Measurements from ENCODE around the gene ECHS1.
"Not testable (repeated sequence)": the region's sequence is repeated elsewhere in the genome, so short reads cannot be mapped to it uniquely, and the experiment has no call there.

ECHS1 gene

GRCh38 chr10:133378251-133379096 lies 5.3 kb upstream of the ECHS1 start:
- peak in 1 of 2 donors; percentile 41 for DNase-seq (ENCODE audit: low read depth in 2 of 2)

DNA sequence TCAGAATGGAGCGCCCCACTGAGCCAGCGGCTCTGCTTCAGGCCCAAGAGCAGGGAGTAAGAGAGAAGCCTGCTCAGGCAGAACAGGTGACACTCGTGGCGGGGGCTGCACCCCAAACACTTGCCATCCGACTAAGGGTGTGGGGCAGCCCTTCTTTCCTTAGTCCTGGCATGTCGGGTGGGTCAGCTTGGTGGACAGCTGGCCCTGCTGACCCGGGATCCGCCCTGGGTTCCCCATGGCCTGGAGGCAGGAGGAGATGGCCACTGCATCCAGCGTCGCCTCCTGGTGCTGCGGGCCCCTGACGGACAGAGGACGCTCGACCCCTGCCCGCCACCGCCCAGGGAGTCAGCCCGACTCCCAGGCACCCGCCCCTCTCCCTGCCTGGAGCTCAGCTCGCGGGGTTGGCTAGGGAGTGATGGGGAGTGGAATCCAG lies 4.7 kb upstream of the ECHS1 start:
- DNase-seq (ENCODE audit: low read depth in 2 of 2) = no peak

DNA sequence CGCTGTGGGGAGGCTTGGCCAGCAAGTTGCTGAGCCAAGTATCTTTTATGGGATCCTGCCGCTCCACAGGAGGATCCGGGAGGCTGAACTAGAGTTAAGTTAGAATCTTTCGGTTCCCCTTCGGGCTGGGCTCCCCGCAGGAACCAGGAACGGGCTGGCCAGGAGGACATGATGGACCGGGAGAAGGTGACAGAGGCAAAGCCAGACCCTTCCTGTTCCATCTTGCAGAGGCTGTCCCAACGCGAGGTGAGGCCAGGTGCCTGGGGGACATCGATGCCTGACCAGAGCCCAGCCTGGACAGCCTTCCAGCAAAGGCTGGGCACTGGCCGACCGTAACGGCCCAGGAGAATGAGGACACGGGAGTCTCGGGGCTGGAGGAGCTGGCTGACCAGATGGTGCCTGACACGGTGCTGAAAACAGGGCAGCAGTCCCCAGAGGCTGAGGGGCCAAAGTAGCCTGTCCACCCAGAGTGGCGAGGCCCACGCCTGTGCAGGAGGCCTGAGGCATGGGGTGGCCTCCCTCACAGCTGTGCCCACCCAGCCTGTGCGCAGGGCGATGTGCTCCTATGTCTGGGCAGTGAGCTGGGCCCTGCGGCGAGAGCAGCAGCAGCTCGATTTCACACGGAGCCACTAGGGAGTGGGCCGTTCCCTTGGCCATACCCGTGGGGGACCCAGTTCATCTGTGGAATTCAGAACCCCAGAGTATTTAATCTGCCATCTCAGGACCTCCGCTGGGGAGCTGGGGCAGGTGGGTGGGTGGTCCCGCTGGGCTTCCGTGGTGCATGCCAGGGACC lies 4.1 kb upstream of the ECHS1 start:
- no peak for DNase-seq (ENCODE audit: low read depth in 2 of 2)

- not testable (repeated sequence) for DNase-seq (ENCODE audit: low read depth in 2 of 2)
Observed at GRCh38 chr10:133376183-133376582, 3.0 kb upstream of the ECHS1 start.

GRCh38 chr10:133375357-133376115 lies 2.4 kb upstream of the ECHS1 start:
- no peak for DNase-seq (ENCODE audit: low read depth in 2 of 2)

- no peak for DNase-seq (ENCODE audit: low read depth in 2 of 2)
Observed at GRCh38 chr10:133372507-133372906, 647 bp downstream of the ECHS1 start.

DNA sequence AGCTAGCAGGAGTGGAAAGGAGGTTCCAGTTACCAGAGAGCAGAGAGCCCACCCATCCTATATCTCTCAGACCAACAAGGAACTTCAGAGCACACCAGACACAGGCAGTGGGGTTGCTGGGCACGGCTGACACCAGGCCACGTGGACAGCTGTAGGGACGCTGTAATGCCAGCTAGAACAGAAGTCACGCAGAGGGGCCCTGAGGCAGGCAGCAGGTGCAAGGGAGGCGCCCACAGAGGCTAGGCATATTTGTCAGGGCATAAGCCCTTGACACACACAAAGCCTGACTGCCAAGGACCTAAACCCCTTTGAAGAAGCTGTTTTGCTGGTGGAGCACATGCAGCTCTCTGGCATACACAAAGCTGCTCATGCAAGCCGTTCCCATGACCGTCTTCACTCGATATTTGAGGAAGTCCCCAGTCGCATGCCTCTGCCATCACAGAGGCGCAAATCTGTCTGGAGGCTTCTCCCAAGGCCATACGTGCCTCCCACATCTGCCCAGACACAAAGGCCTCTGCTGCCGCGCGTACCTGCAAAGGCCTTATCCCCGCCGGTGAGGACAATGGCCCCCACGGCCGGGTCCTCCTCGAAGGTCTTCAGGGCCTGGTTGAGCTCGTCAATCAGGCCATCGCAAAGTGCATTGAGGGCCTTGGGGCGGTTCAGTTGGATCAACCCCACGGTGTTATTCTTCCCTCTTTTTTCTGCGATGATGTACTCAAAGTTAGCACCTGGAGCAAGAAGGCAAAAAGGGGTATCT lies 2.9 kb downstream of the ECHS1 start:
- no peak for DNase-seq (ENCODE audit: low read depth in 2 of 2)

- no peak for DNase-seq (ENCODE audit: low read depth in 2 of 2)
Observed at GRCh38 chr10:133368153-133368552, 5.0 kb downstream of the ECHS1 start.

DNA sequence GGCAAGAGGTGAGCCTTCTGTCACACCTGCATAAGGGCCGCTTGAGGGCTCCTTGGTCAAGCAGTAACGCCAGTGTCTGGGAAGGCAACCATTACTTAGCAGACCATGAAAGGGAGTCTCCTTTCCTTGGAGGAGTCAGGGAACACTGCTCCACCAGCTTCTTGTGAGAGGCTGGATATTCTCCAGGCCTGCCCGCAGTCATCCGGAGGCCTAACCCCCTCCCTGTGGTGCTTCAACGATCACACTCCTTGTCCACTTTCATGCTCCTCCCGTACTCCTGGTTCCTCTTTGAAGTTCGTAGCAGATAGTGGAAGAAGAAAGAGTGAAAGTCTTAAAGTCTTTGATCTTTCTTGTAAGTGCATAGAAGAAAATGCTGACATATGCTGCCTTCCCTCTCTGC lies 5.7 kb downstream of the ECHS1 start:
- DNase-seq (ENCODE audit: low read depth in 2 of 2) = not testable (repeated sequence)

DNA sequence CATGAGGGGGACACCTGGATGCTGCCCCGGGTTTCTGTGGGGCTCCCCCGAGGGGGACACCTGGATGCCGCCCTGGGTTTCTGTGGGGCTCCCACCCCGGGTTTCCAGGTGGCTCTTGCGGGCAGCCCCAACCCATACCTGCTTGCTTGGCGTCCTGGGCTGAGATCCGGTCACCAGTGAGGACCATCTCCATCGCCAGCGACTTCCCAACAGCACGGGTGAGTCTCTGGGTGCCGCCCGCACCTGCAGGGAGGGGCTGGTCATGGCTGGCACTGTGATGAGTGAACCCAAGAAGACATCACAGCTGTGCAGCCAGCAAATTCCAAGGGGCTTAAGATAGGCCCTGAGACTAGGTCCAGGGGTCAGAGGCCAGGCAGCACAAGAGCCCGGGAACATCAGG lies 6.4 kb downstream of the ECHS1 start:
- no peak for DNase-seq (ENCODE audit: low read depth in 2 of 2)

DNA sequence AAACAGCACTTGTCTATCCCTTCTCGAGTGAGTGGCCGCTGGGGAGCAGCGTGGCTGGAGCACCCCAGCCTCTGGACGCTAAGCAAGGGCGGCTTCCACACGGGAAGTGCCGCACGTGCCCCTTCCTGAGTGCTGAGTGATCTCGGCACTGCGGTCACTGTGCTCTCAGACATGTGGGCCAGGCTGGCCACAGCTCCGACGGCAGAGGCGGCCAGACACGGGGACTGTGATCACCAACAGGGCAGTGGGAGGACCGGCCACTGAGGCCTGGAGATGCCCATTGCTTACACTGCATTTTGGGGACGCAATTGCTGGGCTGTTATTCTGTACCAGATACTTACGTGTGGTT lies 7.0 kb downstream of the ECHS1 start:
- DNase-seq (ENCODE audit: low read depth in 2 of 2) = no peak

DNA sequence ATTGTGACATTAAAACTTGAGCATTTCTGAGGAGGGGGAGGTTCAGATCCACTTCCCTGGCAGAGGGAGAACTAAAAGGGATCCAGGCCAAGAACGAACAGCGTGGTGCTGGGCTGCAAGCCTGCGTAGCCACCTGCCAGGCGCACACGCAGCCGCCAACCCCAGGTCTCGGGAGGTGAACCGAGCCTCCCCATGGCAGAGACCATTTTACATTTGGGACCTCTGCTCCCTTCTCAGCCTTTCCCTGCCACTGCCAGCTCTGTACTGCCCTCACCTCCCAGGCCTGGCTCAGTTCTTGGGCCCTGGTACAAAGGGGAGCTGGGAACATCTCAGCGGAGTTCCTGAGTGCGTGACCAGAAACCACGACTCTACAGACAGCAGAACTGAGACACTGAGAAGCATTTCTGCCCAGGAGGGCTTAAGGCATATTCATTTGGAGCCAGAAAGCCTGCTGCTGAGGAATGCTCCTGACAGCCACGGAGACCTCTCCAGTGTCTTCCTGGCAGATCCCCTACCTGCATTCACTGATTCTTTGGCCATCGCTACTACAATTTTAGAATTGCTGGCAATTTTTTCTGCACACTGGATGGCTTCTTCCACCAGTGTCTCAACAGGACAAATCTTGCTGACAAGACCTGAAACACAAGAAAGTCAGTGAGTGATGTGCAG lies 7.6 kb downstream of the ECHS1 start:
- DNase-seq (ENCODE audit: low read depth in 2 of 2) = no peak

DNA sequence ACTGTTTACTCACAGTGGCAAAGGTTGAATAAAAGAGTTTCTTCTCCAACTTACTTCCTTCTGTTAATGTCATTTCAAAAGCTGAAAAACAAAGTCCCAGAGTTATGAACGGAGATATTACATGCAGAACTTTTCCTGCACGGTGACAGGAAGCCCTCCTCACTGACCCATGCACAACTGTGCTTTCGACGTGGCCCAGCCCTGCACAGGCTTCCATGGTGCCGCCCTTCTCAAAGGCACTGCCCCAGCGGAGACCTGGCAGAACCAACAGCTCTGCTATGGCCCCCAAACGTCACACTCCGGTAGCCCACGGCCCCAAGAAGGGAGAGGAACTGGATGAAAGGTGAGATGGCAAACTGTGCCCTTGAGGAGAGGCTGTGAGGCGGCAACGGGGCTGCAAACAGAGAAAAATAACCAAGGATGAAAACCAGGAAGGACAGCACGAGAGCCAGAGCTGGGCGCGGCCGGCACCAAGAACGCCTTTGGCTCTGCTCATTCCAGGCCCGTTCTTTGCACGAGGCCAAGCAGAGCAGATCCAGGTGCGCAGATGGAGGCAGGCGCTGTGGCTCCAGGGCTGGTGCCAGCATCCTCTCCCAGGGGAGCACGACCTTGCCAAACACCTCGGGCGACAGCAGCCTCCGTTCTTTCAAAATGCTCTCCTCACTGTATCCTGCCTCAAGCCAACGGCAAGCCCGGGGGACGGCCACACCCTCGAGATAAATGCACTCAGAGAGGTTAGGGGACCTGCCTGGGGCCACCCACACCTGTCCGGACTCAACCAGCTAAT lies 8.3 kb downstream of the ECHS1 start:
- DNase-seq (ENCODE audit: low read depth in 2 of 2) = no peak

DNA sequence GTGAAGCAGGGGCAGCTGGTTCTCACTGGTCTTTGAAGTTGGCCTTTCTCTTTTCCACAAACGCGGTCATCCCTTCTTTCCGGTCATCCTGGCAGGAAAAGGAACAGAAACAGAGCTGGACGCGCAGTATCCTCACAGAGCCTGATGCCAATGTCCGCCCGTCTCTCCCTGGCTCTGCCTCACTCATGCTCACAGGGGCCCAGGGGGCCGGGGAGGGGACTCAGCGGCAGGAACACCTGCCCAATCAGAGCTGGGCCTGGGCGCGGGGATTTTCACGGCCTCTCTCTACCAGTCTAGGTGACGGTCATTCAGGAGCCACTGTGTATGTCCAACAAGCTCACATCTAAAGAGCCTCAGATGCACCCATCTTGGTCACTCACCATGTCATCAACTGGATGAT lies 10.3 kb downstream of the ECHS1 start:
- no peak for DNase-seq (ENCODE audit: low read depth in 2 of 2)

- DNase-seq (ENCODE audit: low read depth in 2 of 2) = no peak
Observed at GRCh38 chr10:133361773-133362441, 11.2 kb downstream of the ECHS1 start.

- DNase-seq (ENCODE audit: low read depth in 2 of 2) = no peak
Observed at GRCh38 chr10:133361227-133361626, 11.9 kb downstream of the ECHS1 start.

DNA sequence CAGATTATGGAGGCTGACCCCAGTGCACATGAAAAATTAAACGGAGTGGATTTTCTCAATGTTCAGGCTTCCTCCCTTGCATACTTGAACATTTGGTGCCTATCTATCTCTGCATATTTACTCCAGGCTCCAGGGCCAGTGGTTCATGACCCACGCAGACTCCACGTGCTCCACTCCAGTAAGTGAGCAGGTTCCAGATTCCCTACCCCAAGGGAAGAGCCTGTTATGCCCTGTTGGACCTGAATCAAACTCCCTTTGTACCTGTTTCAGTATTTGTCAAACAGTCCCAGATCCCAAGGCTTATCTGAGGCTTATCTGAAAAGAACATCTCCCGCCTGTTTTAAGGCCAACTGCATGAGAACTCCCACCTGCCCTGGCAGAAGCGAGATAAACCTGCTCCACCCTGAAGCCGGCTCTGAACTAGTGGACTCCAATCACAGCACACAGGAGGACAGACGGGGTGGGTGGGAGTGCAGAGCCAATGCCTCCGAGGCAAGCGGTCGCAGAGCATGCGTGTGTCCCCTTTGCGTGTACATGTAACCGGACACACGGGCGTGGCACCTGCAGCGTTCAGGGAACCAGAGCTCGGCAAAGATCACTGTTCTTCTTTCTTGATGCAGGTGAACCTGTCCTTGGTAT lies 13.1 kb downstream of the ECHS1 start:
- no peak for DNase-seq (ENCODE audit: low read depth in 2 of 2)

- DNase-seq (ENCODE audit: low read depth in 2 of 2) = no peak
Observed at GRCh38 chr10:133359554-133359971, 13.6 kb downstream of the ECHS1 start.

DNA sequence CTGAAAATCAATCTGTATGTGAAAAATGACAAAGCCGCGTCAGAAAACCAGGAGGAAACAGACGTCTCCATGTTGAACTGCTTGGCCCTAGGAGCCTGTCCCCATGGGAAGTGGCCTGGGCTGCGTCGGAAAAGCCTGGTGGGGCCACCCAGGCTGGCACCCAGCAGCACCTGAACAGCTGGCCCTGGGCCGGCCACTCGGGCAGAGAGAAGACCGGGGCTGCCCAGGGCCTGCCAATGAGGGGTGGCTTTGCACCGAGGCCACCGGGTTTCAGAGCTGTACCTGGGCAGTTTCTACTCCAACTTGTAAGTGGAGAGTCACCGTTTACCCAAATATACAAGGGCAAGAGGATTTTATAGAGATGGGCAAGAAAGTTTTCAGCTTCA lies 14.2 kb downstream of the ECHS1 start:
- no peak for DNase-seq (ENCODE audit: low read depth in 2 of 2)

Measured in stimulated activated CD8-positive, alpha-beta memory T cell treated with anti-CD3 and anti-CD28 coated beads, Interleukin-15, amount 100 ng/mL, for 4 hours (primary cell).